Type B pancreatic cell (in vitro differentiated cells): ENCODE measurements around the gene RPE. TPM values are rescaled to one million over a fixed set of nuclear protein-coding genes. Genes with fewer than 3 reads are reported as not detected.

Source experiments
- total RNA-seq: library from RNA; stranded (reverse); gene quantifications from 2 replicates; pipeline ENCODE4 v1.2.1, GENCODE V29; 2021; ENCODE audit warnings: low replicate concordance

The RPE gene
- total RNA-seq, 1 donor from 2014 or later = 53.7 TPM

Other genes with a start within 250 kb of the RPE start
- gene UNC80, start 230.8 kb upstream of the RPE start, total RNA-seq = 2.6 and 2.9 TPM in 2 replicates
- gene KANSL1L, start 168.8 kb downstream of the RPE start, total RNA-seq = 11.9 and 17.2 TPM in 2 replicates
- gene ACADL, start 222.8 kb downstream of the RPE start, total RNA-seq = 1.7 and 2.1 TPM in 2 replicates